GM21576 (cell line): Measurements from ENCODE around the gene CYP4F3.
"Not testable (repeated sequence)": the region's sequence is repeated elsewhere in the genome, so short reads cannot be mapped to it uniquely, and the experiment has no call there.

ENCODE experiments used
- ATAC-seq: cut with Tn5 transposase; IDR thresholded peaks from one replicate; pipeline ENCODE4 v1.9.1; 2021; ENCODE audit warnings: mild to moderate bottlenecking, moderate library complexity; ENCODE audit not compliant: unreplicated experiment

CYP4F3 gene

DNA sequence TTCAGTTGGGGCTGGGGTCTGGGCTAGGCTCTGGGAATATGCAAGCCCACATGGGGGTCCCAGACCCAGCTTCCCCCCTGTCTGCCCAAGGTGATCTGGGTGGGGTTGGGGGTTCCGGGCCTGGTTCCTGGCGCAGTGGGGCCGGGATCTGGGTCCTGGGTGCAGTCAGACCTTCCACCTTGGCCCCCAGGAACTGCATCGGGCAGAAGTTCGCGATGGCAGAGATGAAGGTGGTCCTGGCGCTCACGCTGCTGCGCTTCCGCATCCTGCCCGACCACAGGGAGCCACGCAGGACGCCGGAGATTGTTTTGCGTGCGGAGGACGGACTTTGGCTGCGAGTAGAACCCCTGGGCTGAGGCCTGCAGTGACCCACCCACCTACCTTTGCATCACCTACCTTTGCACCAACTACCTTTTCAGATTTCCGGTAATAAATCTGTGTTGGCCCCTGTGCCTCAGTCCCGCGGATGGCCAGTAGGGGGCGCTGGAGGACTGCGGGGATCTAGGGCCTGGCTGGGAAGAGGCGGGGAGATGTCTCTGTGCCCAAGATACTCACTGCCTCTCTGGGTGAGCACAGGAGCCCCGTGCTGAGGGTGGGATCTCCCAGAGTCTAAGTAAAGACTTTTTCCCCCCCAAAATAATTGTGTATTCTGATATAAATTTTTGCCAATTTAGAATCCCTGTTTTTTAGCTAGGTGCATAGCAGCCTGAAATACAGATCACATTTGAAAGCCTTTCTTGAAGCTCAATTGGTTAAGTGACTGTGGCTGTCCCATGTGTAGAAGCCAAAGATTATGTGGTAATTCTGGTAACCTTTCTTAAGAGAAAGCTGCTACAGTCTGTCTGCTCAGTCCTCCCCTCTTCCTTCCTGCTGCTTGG, 11.5 kb upstream of the CYP4F3 start:
- no peak for ATAC-seq

DNA sequence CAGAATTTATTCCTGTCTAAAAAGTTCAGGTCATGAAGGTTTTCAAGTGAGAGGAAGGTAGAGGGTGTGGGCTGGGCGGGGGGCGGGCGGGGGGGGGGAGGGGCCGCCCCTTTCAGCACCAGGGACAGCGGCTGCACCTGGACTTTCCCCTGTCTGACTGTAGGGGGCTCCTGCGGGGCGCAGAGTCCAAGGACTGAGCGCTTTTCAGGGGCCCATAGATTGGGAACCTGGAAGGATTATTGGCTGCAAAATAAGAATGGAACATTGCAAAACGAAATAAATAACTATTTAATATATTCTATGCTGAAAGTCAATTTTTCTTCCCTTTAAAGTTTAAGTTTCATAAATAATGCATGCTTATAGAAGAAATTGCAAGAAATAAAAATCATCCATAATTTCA, 8.9 kb upstream of the CYP4F3 start:
- no peak for ATAC-seq

DNA sequence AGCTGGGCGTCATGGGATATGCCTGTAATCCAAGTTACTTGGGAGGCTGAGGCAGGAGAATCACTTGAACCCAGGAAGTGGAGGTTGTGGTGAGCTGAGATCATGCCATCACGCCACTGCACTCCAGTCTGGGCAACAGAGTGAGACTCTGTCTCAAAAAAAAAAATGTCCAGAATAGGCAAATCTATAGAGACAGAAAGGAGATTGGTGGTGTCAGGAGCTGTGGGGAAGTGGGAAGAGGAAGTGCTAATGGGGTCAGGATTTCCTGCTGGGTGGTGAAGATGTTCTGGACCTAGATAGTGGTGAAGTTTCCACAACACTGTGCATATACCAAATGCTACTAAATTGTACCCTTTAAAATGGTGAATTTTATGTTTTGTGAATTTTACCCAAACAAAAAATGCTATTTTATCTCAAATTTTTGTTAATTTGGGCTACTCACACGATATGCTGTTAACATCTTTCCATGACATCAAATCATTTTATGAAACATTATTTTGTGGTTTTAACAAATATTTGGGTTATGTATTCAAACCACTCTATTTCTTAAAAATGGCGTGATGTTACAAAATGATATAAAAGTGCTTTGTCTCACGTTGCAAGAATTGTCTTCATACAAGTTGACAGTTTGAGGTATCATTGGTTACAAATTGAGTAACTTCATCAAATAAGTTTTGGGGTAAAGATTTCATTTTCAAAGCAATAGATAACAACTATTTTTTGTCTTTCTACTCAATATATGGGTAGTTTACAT, 7.4 kb upstream of the CYP4F3 start:
- no peak for ATAC-seq

DNA sequence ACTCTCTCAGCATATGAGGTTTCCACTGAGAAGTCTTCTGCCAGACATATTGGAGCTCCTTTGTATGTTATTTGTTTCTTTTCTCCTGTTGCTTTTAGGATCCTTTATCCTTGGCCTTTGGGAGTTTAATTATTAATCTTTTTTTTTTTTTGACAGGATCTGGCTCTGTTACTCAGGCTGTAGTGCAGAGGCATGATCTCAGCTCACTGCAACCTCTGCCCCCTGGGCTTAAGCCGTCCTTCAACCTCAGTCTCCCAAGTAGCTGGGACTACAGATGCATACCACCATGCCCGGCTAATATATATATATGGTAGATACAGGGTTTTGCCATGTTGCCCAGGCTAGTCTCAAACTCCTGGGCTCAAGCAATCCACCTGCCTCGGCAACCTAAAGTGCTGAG, 6.6 kb upstream of the CYP4F3 start:
- no peak for ATAC-seq

DNA sequence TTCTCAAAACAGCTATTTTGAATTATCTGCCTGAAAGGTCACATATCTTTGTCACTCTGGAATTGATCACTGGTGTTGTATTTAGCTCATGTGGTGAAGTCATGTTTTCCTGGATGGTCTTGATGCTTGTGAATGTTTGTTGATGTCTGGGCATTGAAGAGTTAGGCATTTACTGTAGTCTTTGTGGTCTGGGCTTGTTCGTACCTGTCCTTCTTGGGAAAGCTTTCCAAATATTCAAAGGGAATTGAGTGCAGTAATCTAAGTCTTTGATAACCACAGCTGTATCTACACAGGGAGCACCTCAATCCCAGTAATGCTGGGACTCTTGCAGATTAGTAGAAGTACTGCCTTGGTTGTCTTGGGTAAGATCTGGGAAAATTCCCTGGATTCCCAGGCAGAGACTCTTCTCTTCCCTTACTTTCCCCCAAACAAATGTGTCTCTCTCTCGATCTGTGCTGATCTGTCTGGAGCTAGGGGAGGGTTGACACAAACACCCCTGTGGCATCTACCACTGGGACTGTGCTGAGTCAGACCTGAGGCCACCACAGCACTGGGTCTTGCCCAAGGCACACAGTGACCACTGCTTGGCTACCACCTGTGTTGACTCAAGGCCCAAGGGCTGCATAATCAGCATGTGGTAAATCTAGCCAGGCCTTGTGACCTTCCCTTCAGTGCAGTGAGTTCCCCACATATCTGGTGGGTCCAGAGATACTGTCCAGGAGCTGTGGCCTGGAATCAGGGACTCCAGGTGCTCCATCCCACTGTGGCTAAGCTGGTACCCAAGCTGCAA, 5.5 kb upstream of the CYP4F3 start:
- ATAC-seq, result no peak

DNA sequence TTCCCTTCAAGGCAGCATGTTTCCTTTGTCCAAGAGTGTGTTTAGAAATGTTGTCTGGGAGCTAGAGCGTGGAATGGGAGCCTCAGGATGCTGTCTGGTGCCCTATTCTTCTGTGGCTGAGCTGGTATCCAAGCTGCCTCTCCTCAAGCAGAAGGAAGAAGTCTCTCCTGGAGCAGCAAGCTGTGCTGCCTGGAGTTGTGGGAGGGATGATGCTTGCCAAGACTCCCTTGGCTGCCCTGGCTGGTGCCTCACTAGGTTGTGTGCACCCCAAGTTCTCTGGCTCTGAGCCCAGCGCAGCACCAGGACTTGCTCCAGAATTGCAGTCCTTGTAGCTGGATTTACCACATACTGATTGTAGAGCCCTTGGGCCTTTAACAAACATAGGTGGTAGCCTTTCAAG, 4.7 kb upstream of the CYP4F3 start:
- no peak for ATAC-seq

DNA sequence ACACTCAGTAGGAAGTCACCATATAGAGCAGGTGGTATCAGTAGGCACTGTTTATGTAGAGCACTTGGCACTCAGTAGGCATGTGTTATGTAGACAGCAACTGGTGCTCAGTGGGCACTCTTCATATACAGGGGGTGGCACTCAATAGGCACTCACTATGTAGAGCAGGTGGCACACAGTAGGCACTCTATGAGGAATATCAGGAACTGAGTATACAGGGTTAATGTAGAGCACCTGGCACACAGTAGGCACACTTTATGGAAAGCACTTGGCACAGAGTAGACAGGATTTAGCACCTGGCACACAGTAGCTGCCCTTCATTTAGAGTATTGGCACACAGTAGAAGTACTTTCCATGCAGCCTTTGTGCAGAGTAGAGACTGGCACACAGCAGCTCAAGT, 1.1 kb upstream of the CYP4F3 start:
- no peak for ATAC-seq

DNA sequence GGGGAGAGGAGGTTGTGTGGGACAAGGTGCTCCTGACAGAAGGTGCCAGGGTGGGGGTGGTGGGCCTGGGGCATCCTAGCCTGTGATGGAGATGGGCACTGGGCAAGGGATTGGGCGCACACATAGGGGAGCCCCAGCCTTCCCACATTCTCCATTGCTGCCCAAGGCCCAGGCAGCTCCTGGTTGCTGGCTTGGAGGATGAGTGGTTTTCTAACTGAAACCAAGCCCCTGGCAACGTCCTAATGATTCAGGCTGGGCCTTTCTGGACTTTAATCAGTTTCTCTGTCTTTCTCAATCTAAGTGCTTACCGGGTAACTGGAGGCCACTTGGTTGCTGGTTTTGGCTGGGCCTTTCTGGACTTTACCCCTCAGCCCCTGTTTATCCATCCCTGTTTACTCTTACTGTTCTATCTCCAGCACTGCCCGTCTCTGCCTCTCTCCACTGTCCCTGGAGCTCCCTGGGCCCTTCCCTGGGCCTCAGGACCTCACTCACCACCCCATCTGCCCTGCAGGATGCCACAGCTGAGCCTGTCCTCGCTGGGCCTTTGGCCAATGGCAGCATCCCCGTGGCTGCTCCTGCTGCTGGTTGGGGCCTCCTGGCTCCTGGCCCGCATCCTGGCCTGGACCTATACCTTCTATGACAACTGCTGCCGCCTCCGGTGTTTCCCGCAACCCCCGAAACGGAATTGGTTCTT, 354 bp downstream of the CYP4F3 start:
- ATAC-seq, result no peak

DNA sequence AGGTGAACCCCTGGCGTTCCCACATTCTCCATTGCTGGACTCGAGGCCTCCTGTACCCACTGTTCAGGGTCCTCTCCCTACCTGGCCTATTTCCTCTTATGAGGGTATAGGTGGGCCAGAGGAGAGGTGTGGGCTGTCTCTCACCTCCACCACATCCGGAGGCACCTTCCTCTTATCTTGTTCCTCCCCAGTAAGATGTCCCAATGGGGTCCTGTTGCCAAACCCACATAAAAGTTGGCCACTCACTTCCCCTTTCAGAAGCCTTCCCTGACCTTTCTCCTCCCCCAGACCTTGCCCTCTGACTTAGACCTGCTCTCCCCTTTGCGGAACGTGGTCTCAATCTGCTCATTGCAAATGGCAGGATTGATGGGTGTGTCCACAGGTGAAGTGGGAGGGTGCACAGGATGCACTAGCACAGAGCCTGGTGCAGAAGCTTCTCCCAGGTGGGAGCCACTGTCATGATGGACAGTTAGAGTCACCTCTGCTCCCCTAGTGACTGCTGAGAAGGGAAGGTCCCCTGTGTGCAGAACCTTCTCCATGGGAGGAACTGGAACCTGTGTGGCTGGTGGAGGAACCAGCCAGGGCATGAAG, 1.3 kb downstream of the CYP4F3 start:
- no peak for ATAC-seq

DNA sequence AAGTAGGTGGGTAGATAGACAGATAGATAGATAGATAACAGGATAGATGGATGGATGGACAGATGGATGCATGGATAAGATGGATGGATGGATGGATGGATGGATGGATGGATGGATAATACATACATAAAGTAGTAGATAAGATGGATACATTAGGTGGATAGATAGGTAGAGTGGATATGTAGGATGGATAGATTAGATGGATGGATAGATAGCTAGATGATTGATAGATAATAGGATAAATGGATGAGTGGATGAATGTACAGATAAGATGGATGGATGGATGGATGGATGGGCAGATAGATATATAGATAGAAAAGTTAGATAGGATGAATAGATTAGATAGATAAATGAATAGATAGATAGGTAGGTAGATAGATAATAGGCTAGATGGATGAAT, 2.1 kb downstream of the CYP4F3 start:
- no peak for ATAC-seq

DNA sequence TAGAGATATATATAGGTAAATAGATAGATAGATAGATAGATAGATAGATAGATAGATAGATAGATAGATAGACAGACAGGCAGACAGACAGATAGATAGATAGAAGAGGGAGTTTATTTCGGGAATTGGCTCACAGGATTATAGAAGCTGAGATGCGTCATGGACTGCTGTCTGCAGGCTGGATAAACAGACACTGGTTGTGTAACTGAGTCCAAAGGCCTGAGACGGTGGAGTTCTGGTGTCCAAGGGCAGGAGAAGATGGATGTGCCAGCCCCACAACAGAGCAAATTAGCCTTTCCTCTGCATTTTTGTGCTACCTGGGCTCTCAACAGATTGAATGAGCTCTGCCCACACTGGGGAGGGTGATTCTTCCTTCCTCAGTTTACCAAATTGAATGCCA, 2.7 kb downstream of the CYP4F3 start:
- ATAC-seq, result no peak

DNA sequence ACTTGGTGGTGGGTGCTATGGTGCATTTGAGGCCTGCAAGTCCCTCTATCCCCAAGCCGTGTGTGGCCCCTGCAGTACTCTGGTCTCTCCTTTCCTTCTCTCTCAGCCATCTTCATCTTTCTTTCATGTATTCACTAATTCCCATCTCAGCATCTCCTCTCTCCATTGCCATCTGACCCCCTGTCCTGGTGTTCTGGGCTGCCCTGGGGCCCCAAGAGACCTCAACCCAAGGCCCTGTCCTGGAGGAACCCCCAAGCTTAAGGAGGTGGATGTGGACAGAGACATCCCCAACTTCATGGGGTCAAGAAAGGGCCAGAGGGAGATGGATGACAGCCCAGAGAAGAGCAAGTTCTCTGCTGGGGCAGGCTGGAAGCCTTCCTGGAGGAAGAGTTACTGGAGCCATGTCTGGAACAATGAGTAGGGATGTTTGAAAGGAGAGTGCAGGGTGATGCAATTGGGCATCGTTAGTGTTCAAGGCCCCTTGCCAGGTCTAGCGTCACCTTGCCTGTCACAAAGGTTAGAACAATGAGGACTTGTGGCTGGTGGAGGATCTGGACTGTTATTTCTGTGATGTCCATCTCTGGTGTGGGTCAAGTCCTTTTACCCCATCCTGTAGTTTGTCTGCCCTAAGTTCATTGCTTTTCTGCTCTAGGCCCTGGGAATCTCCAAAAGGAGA, 3.5 kb downstream of the CYP4F3 start:
- ATAC-seq, result no peak

DNA sequence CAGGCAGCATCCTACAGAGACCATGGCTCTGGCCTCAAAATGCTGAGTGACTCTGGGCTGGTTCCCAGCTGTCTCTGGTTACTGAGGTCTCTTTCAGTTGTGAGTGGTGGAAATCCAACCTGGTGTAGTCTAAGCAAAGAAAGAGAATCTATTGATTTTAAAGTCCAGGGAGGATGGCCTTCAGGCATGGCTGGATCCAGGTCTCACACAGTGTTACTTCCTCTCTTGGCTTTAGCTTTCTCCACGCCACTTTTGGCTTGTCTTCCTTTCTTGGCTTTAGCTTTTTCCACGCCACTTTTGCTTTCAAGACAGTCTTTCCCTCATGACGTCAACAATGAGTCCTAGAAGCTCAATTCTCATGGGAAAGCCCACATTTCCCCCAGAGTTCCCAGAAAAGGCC, 4.1 kb downstream of the CYP4F3 start:
- ATAC-seq, result no peak

DNA sequence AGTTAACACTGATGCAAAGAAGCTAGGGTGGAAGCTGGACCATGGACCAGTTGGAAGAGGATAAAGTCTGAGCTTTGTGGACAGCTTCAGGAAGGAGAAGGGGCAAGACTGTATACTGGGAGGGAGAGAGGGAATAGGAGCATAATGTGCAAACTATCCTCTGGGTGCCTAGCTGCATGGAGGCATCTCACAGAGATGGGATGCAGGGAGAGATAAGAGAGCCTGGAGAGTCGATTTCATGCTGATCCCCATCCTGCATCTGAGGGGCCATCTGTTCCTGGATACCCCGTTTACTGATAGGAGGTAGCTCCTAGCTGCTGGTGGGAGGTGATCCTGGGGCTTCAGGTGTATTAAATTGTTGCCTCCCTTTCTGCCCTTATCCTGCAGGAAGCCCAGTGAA, 8.8 kb downstream of the CYP4F3 start:
- no peak for ATAC-seq

DNA sequence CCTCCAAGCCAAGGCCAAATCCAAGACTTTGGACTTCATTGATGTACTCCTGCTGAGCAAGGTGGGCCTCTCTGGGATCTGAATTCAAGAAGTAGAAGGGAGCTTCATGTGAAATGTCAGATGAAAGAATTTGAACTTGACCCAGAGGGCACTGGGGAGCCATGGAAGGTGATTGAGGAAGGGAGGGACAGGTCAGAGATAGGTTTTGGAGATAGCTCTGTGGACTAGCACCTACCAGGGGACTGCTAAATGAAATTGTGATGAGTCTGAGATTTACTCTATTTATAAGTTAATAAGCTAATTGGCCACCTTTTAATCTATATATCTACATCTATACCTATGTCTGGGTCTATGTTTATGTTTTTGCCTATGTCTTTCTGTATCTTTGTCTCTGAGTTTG, 9.4 kb downstream of the CYP4F3 start:
- not testable (repeated sequence) for ATAC-seq

DNA sequence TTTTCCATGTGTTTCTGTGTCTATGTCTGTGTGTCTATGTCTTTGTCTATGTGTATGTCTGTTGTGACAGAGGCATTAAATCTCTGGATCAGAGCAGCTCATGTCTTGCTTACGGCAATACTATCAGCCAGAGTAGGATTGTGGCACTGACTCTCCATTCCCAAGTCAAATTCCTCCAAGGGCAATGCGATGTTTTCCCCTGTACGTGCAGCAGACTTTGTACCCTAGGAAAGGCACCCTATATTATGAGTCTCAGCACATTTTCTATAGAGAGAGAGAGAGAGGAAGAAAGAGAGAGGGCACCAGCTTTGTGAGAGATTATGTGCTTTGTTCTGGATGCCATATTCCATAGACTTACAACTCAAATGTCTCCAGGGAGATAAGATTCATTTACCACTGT, 11.1 kb downstream of the CYP4F3 start:
- ATAC-seq, result no peak

DNA sequence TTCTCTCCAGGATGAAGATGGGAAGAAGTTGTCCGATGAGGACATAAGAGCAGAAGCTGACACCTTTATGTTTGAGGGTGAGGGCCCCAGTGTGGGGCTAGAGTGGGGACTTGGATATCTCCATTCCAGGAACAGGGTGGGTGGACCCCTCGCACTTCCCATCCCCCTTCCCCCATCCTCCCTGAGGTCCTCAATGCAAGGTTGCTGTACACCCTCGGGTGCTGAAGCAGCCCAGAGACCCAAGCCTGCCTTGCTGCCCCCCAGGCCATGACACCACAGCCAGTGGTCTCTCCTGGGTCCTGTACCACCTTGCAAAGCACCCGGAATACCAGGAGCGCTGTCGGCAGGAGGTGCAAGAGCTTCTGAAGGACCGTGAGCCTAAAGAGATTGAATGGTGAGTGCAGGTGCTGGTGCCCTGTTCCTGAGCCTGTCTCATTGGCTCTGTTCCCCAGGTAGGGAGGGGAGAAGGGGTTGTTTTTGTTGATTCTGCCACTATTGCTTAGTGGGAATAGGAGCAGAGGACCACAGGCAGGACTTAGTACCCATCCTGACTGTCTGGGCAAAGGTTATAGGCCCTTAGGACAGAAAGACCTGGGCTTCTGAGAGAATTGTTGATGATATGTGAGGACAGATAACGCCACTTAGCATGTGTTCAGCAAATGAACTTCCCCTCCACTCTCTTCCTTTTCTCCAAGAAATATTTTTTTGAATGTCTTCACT, 12.0 kb downstream of the CYP4F3 start:
- no peak for ATAC-seq

DNA sequence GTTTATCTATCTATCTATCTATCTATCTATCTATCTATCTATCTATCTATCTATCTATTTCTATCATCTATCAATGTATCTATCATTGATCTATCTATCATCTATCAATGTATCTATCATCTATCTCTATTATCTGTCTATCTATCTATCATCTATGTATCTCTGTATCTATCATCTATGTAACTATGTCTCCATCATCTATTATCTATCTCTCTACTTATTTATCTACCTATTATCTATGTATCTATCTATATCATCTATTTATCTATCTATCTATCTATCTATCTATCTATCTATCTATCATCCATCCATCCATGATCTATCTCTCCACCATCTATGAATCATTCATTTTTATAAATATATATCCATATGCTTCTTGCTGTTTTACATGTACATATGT, 15.8 kb downstream of the CYP4F3 start:
- no peak for ATAC-seq

DNA sequence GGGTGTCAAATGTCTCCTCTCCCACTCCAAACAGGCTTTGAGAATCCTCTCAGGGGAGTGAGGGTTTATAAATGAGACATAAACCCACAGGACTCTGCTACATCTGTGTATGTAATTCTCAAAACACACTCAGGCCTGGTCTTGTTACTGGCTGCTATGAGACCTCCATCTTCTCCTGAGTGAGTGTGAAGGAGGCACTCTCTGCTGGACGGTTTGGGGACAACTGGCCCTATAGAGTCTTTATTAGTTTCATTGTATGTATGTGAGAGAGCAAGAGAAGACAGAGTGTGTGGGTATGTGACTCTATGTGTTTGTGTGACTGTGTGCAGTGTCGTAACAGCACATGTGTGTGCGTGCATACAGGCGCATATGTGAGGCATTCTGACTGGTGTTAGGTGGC, 22.6 kb downstream of the CYP4F3 start:
- ATAC-seq, result no peak
